GM12892 (cell line): ENCODE measurements around the gene SLC38A10.
A peak's percentile ranks its signal among the peaks of the same experiment; 100 is the strongest.

Experiments
- DNase-seq: peaks from one replicate; pipeline ENCODE4 v3.0.0; 2011; ENCODE audit not compliant: insufficient read length
- FAIRE-seq: peaks from 2 replicates; lab custom pipeline; 2011; peaks lifted over from hg19 to GRCh38; lab: Jason Lieb, UNC
- POLR2A ChIP-seq: IDR thresholded peaks from 2 replicates; pipeline ENCODE4 v1.6.1; 2011; ENCODE audit warnings: low read depth, low read length, control low read depth
- POLR2AphosphoS5 ChIP-seq: IDR thresholded peaks from 2 replicates; pipeline ENCODE4 v1.6.1; 2011; ENCODE audit warnings: low read depth, low read length, control low read depth
- TAF1 ChIP-seq: IDR thresholded peaks from 2 replicates; pipeline ENCODE4 v1.6.1; 2011; ENCODE audit warnings: low read depth, mild to moderate bottlenecking, control low read depth, low read length, borderline replicate concordance

Gene SLC38A10

GRCh38 chr17:81287152-81287551 lies 8.0 kb downstream of the SLC38A10 start:
- FAIRE-seq (no peak), DNase-seq (no peak)
- no peak for TF ChIP-seq POLR2A
- TF ChIP-seq TAF1, result no peak
- TF ChIP-seq POLR2AphosphoS5, result no peak

DNA sequence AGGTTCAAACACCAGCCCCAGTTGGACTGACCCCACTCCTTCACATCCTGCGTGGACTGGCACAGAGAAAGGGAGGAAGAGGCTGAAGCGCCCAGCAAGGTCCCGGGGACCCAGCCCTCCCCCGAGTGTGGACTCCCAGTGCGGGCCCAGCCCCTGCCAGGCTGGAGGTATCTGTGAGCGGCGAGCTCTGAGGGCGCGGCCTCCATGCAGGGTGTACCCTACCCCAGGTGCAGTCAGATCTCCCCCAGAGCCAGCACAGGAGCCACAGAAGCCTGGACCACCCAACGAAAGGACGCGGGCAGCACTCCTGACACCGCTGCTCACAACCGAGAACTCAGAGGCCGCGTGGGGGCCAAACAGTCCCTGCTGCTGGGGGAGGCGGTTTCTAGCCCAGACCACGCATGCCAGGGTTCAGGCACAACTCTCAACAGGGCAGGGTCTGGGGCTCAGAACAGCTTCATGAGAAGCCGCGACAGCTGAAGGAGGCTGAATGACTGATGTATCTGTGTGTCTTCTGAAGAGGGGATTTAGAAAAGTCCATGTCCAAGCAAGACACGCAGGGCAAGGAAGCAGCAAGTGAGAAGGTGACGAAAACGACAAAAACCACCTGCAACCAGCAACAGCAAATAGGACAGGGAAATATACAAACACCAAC lies 8.5 kb downstream of the SLC38A10 start:
- TF ChIP-seq TAF1 (no peak), POLR2A (no peak), POLR2AphosphoS5 (no peak)
- FAIRE-seq (no peak), DNase-seq (no peak)

DNA sequence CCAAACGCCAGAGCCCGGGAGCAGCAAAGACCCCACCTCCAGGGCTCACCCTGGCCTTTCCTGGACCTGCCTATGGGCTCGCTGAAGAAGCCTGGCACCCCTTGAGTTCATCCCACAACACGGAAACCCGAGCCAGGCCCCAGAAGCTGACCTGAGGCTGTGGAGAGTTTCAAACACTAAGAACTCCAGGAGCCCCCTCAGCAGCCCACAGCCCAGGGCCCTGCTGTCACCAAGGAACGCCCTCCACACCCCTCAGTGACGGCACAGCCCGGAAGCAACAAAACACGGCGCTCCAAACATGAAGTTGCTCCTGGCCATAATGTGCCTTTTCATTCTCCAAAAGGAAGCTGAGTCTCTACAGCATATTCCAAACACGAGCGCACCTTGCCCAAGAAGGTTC lies 9.2 kb downstream of the SLC38A10 start:
- DNase-seq (no peak), FAIRE-seq (no peak)
- TF ChIP-seq POLR2A (no peak), TAF1 (no peak), POLR2AphosphoS5 (no peak)

DNA sequence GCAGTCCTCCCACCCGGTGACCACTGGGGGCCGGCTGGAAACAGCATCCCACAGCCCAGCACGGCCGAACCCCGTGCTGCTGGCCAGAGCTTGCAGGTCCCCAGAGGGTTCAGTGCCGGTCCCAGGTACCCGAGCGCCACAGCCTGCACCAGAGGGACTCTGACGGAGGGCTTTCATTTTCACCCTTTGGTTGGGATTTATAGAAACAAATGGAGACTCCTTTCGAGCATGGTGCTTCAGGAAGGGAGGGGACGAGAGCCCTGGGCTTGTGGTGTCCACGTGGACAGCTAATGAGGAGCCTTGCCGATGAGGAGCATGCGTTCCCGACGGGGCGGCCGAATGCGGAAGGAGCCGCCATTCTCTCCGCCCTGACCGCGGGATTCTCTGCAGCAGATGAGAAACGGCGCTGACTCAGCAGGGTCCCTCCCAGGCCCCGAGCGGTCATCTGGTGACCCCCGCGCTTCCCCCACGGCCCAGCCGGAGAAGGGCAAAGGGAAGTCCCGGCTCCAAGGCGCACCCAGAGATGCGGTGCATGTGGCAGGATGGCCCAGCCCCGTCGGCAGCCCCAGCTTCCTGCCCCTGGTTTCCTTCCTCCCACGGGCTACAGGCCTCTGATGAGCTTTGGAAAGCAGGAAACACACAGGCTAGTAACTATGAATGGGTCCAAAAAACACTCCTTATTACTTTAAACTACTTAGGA lies 9.8 kb downstream of the SLC38A10 start:
- peak; percentile 70 for DNase-seq
- TF ChIP-seq TAF1 (peak; percentile 53; the same call in 1 of the 2 replicates), POLR2A (peak; percentile 86), POLR2AphosphoS5 (peak; percentile 55; the same call in 1 of the 2 replicates)
- peak; percentile 92 for FAIRE-seq

- FAIRE-seq, result no peak
- TF ChIP-seq POLR2A, result no peak
- TF ChIP-seq TAF1, result no peak
- TF ChIP-seq POLR2AphosphoS5, result no peak
- DNase-seq, result no peak
These were observed 12.2 kb downstream of the SLC38A10 start for GRCh38 chr17:81282876-81283275.

- DNase-seq (no peak), FAIRE-seq (no peak)
- TF ChIP-seq POLR2A (no peak), POLR2AphosphoS5 (no peak), TAF1 (no peak)
These were observed 13.0 kb downstream of the SLC38A10 start for GRCh38 chr17:81282141-81282540.

- DNase-seq, result no peak
- no peak for TF ChIP-seq POLR2AphosphoS5
- FAIRE-seq, result no peak
These were observed 14.5 kb downstream of the SLC38A10 start for GRCh38 chr17:81280571-81280970.

DNA sequence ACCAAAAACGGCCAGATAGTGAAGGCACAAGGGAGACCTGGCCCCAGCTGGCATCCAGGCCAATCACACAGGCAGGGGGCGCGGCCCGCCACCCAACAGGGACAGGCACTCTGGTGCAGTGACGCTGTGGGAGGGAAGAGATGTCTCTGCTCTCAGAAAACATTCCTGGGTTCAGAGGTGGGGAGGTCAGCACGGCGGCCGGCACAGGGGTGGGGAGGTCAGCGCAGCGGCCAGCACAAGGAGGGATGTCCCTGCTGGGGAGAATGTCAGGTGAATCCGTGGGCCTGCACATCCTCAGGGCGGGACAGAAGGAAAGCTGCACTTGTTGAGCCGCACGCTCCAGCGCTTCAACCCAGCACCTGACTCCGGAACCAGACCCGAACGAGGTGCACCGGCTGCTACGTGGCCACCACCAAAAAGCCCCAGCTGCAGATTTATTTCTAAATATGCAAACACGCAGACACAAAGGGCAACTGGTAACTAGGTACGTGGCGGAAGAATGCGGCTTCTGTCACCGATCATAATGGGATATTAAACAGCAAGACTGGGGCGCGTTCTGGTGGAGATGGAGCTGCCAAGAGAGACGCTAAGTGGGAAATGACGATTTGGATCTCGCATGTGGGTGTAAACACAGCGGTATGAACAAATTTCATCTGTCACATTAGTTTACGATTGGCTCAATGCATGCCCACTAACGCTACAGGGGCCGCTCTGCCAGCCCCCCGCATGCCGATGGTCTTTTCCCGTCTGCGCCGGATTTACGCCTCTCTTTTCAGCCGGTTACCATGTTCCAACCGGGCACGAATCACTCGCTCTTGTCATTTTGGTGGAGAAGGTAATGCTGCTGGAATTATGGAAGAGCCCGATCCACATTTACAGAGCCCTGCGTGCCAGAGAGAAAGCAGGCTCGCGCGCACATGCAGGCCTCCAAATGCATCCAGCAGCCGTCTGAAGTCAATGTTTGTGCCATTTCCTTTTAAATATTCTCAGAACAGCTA lies 15.5 kb downstream of the SLC38A10 start:
- DNase-seq, result no peak
- no peak for TF ChIP-seq POLR2A
- no peak for TF ChIP-seq TAF1
- no peak for FAIRE-seq

DNA sequence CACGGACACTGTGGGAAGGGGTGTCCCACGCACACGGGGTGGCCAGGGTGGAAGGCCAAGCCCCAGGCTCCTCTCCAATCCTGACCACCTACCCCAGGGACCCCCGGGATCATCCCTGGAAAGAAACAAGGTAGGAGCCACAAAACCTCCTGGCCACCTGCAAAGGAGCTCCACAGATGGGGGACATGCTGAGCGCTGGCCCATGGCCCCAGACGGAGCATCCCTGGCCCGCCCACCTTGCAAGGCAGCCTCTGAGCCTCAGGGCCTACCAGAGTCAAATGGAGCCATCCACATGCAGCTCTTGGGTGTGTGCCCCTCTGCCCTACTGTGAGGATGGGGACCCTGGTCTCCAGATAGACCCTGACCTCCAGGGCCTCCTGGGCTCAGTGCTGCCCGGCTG lies 16.3 kb downstream of the SLC38A10 start:
- no peak for FAIRE-seq
- DNase-seq, result no peak

GRCh38 chr17:81277946-81278693 lies 17.0 kb downstream of the SLC38A10 start:
- no peak for TF ChIP-seq TAF1
- no peak for TF ChIP-seq POLR2A
- no peak for TF ChIP-seq POLR2AphosphoS5
- FAIRE-seq (no peak), DNase-seq (no peak)

More for the DNA sequence above, 16.3 kb downstream of the SLC38A10 start:
- no peak for TF ChIP-seq POLR2AphosphoS5
- TF ChIP-seq TAF1, result no peak
- no peak for TF ChIP-seq POLR2A
